H9 (cell line): Measurements from ENCODE around the gene HAUS1. TPM values are rescaled to one million over a fixed set of nuclear protein-coding genes. Genes with fewer than 3 reads are reported as not detected.

Source experiments
- DNase-seq: peaks from one replicate; pipeline ENCODE4 v3.0.0-alpha.2; 2017
- H2AFZ ChIP-seq: one replicate; pipeline ENCODE4 v1.6.1; 2013; ENCODE audit warnings: mild to moderate bottlenecking, low read length, control low read depth, moderate library complexity
- H2AK5ac ChIP-seq: 2 replicates; pipeline ENCODE4 v1.6.1; 2013; ENCODE audit warnings: low read length, control low read depth, mixed read lengths; ENCODE audit not compliant: insufficient read length
- H2BK120ac ChIP-seq: one replicate; pipeline ENCODE4 v1.6.1; 2013; ENCODE audit warnings: low read depth, mild to moderate bottlenecking, low read length, control low read depth, inconsistent platforms; ENCODE audit not compliant: poor library complexity, severe bottlenecking
- H2BK12ac ChIP-seq: 2 replicates; pipeline ENCODE4 v1.6.1; 2013; ENCODE audit warnings: low read length, control low read depth, mixed read lengths, low read depth; ENCODE audit not compliant: insufficient read length
- H2BK15ac ChIP-seq: 2 replicates; pipeline ENCODE4 v1.6.1; 2013; ENCODE audit warnings: low read depth, low read length, control low read depth
- H2BK20ac ChIP-seq: one replicate; pipeline ENCODE4 v1.6.1; 2013; ENCODE audit warnings: low read depth, mild to moderate bottlenecking, low read length, control low read depth, inconsistent platforms; ENCODE audit not compliant: poor library complexity, severe bottlenecking
- H2BK5ac ChIP-seq: 2 replicates; pipeline ENCODE4 v1.6.1; 2013; ENCODE audit warnings: low read length, control low read depth, mixed read lengths; ENCODE audit not compliant: insufficient read length
- H3K14ac ChIP-seq: 2 replicates; pipeline ENCODE4 v1.6.1; 2013; ENCODE audit warnings: low read length, control low read depth; ENCODE audit not compliant: insufficient read depth
- H3K18ac ChIP-seq: 2 replicates; pipeline ENCODE4 v1.6.1; 2013; ENCODE audit warnings: low read depth, mild to moderate bottlenecking, mixed read lengths, low read length, control low read depth; ENCODE audit not compliant: insufficient read length
- H3K23ac ChIP-seq: 2 replicates; pipeline ENCODE4 v1.6.1; 2013; ENCODE audit warnings: low read length, control low read depth, mixed read lengths, low read depth; ENCODE audit not compliant: insufficient read length
- H3K23me2 ChIP-seq: 2 replicates; pipeline ENCODE4 v1.6.1; 2013; ENCODE audit warnings: low read depth, mild to moderate bottlenecking, mixed read lengths, low read length, control low read depth; ENCODE audit not compliant: insufficient read length, poor library complexity, severe bottlenecking
- H3K27ac ChIP-seq: 2 replicates; pipeline ENCODE4 v1.5.1; 2013; ENCODE audit warnings: low read length, control low read depth, mixed read lengths, low read depth; ENCODE audit not compliant: insufficient read length
- H3K27me3 ChIP-seq: 2 replicates; pipeline ENCODE4 v1.6.1; 2013; ENCODE audit warnings: low read length, control low read depth, inconsistent platforms; ENCODE audit not compliant: insufficient read depth
- H3K4ac ChIP-seq: 2 replicates; pipeline ENCODE4 v1.6.1; 2013; ENCODE audit warnings: low read depth, mild to moderate bottlenecking, control low read depth, inconsistent platforms, low read length, moderate library complexity
- H3K4me1 ChIP-seq: 2 replicates; pipeline ENCODE4 v1.6.1; 2013; ENCODE audit warnings: low read length, control low read depth, inconsistent platforms; ENCODE audit not compliant: insufficient read depth
- H3K4me2 ChIP-seq: 2 replicates; pipeline ENCODE4 v1.6.1; 2013; ENCODE audit warnings: low read length, control low read depth, mixed read lengths; ENCODE audit not compliant: insufficient read length, insufficient read depth
- H3K56ac ChIP-seq: 2 replicates; pipeline ENCODE4 v1.6.1; 2013; ENCODE audit warnings: low read depth, mild to moderate bottlenecking, mixed read lengths, low read length, control low read depth; ENCODE audit not compliant: insufficient read length
- H3K79me1 ChIP-seq: 2 replicates; pipeline ENCODE4 v1.6.1; 2013; ENCODE audit warnings: low read depth, mild to moderate bottlenecking, moderate library complexity, low read length, control low read depth, inconsistent platforms; ENCODE audit not compliant: insufficient read depth, poor library complexity, severe bottlenecking
- H3K79me2 ChIP-seq: 2 replicates; pipeline ENCODE4 v1.6.1; 2013; ENCODE audit warnings: low read length, control low read depth, inconsistent platforms; ENCODE audit not compliant: insufficient read depth
- H3K9ac ChIP-seq: 2 replicates; pipeline ENCODE4 v1.6.1; 2013; ENCODE audit warnings: low read length, control low read depth, mixed read lengths; ENCODE audit not compliant: insufficient read length; ENCODE audit errors: extremely low read depth
- H3K9me3 ChIP-seq: one replicate; pipeline ENCODE4 v1.6.1; 2013; ENCODE audit warnings: low read depth, low read length, inconsistent platforms; ENCODE audit not compliant: control insufficient read depth
- H3T11ph ChIP-seq: one replicate; pipeline ENCODE4 v1.6.1; 2013; ENCODE audit warnings: mild to moderate bottlenecking, low read length, control low read depth, inconsistent platforms
- H4K20me1 ChIP-seq: one replicate; pipeline ENCODE4 v1.6.1; 2013; ENCODE audit not compliant: control insufficient read depth, insufficient read length, insufficient read depth
- H4K5ac ChIP-seq: 2 replicates; pipeline ENCODE4 v1.6.1; 2013; ENCODE audit warnings: low read depth, mild to moderate bottlenecking, mixed read lengths, low read length, control low read depth; ENCODE audit not compliant: insufficient read length
- H4K8ac ChIP-seq: replicated peaks from 2 replicates; pipeline ENCODE4 v1.6.1; 2013; ENCODE audit warnings: low read length, control low read depth, mixed read lengths, low read depth; ENCODE audit not compliant: insufficient read length
- H4K91ac ChIP-seq: 2 replicates; pipeline ENCODE4 v1.6.1; 2013; ENCODE audit warnings: low read depth, mild to moderate bottlenecking, moderate library complexity, mixed read lengths, low read length, control low read depth; ENCODE audit not compliant: insufficient read length
- H3K27ac Mint-ChIP-seq, 3 experiments: 2 replicates in 2 of 3; 3 replicates in 1 of 3; pipeline ENCODE4 v1.8.0; 2020 to 2021; ENCODE audit warnings: mixed read lengths in 3 of 3, mild to moderate bottlenecking in 1 of 3, moderate library complexity in 1 of 3
- H3K27me3 Mint-ChIP-seq: 2 replicates; pipeline ENCODE4 v1.8.0; 2021; ENCODE audit warnings: low read depth, mild to moderate bottlenecking, moderate library complexity, mixed read lengths
- H3K36me3 Mint-ChIP-seq, 3 experiments: 2 replicates in 2 of 3; 3 replicates in 1 of 3; pipeline ENCODE4 v1.8.0; 2020 to 2021; ENCODE audit warnings: low read depth in 3 of 3, mixed read lengths in 3 of 3; ENCODE audit not compliant: insufficient read depth in 1 of 3
- H3K4me1 Mint-ChIP-seq, 2 experiments: 2 replicates each; pipeline ENCODE4 v1.8.0; 2020; ENCODE audit warnings: mixed read lengths in 2 of 2
- H3K4me3 Mint-ChIP-seq, 2 experiments: 2 replicates in 1 of 2; 3 replicates in 1 of 2; pipeline ENCODE4 v1.8.0; 2020 to 2021; ENCODE audit warnings: mild to moderate bottlenecking in 2 of 2, mixed read lengths in 2 of 2, moderate library complexity in 1 of 2
- H3K9me3 Mint-ChIP-seq, 2 experiments: 2 replicates in 1 of 2; 3 replicates in 1 of 2; pipeline ENCODE4 v1.8.0; 2020; ENCODE audit warnings: mild to moderate bottlenecking in 2 of 2, mixed read lengths in 2 of 2, moderate library complexity in 1 of 2
- CTCF ChIP-seq: fragments of 200-600 bp; sonication (generic); conservative IDR thresholded peaks from 3 replicates; pipeline ENCODE4 v1.8.0; 2021; ENCODE audit warnings: antibody characterized with exemption, mild to moderate bottlenecking
- WGBS: extraction: QIAGEN DNeasy Blood & Tissue Kit; methylation state at CpG from one replicate; pipeline ENCODE4 v1.1.7; 2013; ENCODE audit warnings: missing lambda C conversion rate, low lambda C conversion rate, mixed read lengths; ENCODE audit not compliant: insufficient read length; ENCODE audit errors: extremely low coverage; 5-methylcytosine and 5-hydroxymethylcytosine counted together
- total RNA-seq: library from RNA; stranded (reverse); gene quantifications from 2 replicates; pipeline ENCODE4 v1.2.1, GENCODE V29; 2021

Gene HAUS1
- total RNA-seq, 1 experiment from 2014 or later = 87.0 TPM

- Mint-ChIP-seq H3K27me3 (peaks cover 30% of the 10 kb centered on the region), H3K4me1 (peaks cover 8 to 10% of the 10 kb centered on the region in 2 experiments), H3K36me3 (no peaks in the 10 kb centered on the region), H3K9me3 (peaks cover 0 to 1% of the 10 kb centered on the region in 2 experiments; a peak in 1 of 5 replicates), H3K27ac (no peak overlapping the region), H3K4me3 (no peak overlapping the region)
- peaks cover 10% of the 10 kb centered on the region for H3K23me2 ChIP-seq
- no peak overlapping the region for H4K8ac ChIP-seq
- no peak overlapping the region for H2AFZ ChIP-seq
- no peak overlapping the region for H2BK20ac ChIP-seq
- H3K27me3 ChIP-seq = peaks cover 5% of the 10 kb centered on the region
- no peak overlapping the region for H3K18ac ChIP-seq
- no peak overlapping the region for H3K4me2 ChIP-seq
- no peaks in the 10 kb centered on the region for H4K20me1 ChIP-seq
- no peaks in the 10 kb centered on the region for H3K79me2 ChIP-seq
- H4K91ac ChIP-seq = no peak overlapping the region
- WGBS = no CpG with 5 or more reads among the region's 1 CpG
- no peaks in the 10 kb centered on the region for H3K4me1 ChIP-seq
- no peak overlapping the region for H3K9ac ChIP-seq
- no peak overlapping the region for H3K56ac ChIP-seq
- no peak overlapping the region for H2BK120ac ChIP-seq
- H3K14ac ChIP-seq = no peak overlapping the region
- H2BK5ac ChIP-seq = no peak overlapping the region
- H2BK12ac ChIP-seq = no peak overlapping the region
- H2BK15ac ChIP-seq = no peak overlapping the region
- H3K4ac ChIP-seq = no peak overlapping the region
- no peak overlapping the region for H4K5ac ChIP-seq
- H3K79me1 ChIP-seq = no peaks in the 10 kb centered on the region
- no peak for DNase-seq
- H3T11ph ChIP-seq = no peak overlapping the region
- H3K27ac ChIP-seq = no peak overlapping the region
- no peaks in the 10 kb centered on the region for H3K9me3 ChIP-seq
- no peak for TF ChIP-seq CTCF
- H2AK5ac ChIP-seq = no peak overlapping the region
- H3K23ac ChIP-seq = no peak overlapping the region
These were observed 35.4 kb upstream of the HAUS1 start for GRCh38 chr18:46068763-46069162.
